Nephron progenitor cell (in vitro differentiated cells): ENCODE results near the gene TMEM243.

Experiments
- DNase-seq: peaks from one replicate; pipeline ENCODE4 v3.0.0; 2021
- H3K27ac Mint-ChIP-seq: 2 replicates; pipeline ENCODE4 v1.8.0; 2021; ENCODE audit warnings: mild to moderate bottlenecking, moderate library complexity, mixed read lengths
- H3K27me3 Mint-ChIP-seq: 2 replicates; pipeline ENCODE4 v1.8.0; 2021; ENCODE audit warnings: mild to moderate bottlenecking, low read depth, mixed read lengths; ENCODE audit not compliant: poor library complexity
- H3K36me3 Mint-ChIP-seq: 2 replicates; pipeline ENCODE4 v1.8.0; 2021; ENCODE audit warnings: low read depth, mixed read lengths
- H3K4me1 Mint-ChIP-seq: 2 replicates; pipeline ENCODE4 v1.8.0; 2021; ENCODE audit warnings: mixed read lengths
- H3K4me3 Mint-ChIP-seq: 2 replicates; pipeline ENCODE4 v1.8.0; 2021; ENCODE audit warnings: mild to moderate bottlenecking, moderate library complexity, mixed read lengths
- H3K9me3 Mint-ChIP-seq: 2 replicates; pipeline ENCODE4 v1.8.0; 2021; ENCODE audit warnings: mild to moderate bottlenecking, moderate library complexity, mixed read lengths
- TF ChIP-seq, protein P1 (sequence below): fragments of 200-600 bp; sonication (generic); IDR thresholded peaks from 2 replicates; pipeline ENCODE4 v1.5.0; 2021; ENCODE audit warnings: antibody characterized with exemption

The TMEM243 gene

DNA sequence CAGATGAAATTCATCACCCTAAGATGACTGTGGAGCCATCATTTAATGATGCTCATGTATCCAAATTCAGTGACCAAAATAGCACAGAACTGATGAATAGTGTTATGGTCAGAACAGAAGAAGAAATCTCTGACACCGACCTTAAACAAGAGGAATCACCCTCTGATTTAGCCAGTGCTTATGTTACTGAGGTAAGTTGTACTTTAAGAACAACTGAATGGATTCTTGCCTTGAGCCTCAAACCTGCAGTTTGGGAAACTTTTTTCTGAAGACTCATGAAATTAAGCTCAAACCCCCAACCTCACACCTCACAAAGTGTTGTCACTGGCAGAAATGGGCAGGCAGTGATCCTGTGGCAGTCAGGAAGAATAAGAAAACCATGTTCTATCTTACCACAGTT, 25.6 kb downstream of the TMEM243 start:
- Mint-ChIP-seq H3K36me3 (peaks cover 73% of the 10 kb centered on the region), H3K9me3 (no peaks in the 10 kb centered on the region), H3K4me3 (no peak overlapping the region), H3K27ac (no peak overlapping the region), H3K27me3 (no peaks in the 10 kb centered on the region), H3K4me1 (no peaks in the 10 kb centered on the region)
- TF ChIP-seq, protein P1, sequence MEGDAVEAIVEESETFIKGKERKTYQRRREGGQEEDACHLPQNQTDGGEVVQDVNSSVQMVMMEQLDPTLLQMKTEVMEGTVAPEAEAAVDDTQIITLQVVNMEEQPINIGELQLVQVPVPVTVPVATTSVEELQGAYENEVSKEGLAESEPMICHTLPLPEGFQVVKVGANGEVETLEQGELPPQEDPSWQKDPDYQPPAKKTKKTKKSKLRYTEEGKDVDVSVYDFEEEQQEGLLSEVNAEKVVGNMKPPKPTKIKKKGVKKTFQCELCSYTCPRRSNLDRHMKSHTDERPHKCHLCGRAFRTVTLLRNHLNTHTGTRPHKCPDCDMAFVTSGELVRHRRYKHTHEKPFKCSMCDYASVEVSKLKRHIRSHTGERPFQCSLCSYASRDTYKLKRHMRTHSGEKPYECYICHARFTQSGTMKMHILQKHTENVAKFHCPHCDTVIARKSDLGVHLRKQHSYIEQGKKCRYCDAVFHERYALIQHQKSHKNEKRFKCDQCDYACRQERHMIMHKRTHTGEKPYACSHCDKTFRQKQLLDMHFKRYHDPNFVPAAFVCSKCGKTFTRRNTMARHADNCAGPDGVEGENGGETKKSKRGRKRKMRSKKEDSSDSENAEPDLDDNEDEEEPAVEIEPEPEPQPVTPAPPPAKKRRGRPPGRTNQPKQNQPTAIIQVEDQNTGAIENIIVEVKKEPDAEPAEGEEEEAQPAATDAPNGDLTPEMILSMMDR, result no peak
- no peak for DNase-seq

DNA sequence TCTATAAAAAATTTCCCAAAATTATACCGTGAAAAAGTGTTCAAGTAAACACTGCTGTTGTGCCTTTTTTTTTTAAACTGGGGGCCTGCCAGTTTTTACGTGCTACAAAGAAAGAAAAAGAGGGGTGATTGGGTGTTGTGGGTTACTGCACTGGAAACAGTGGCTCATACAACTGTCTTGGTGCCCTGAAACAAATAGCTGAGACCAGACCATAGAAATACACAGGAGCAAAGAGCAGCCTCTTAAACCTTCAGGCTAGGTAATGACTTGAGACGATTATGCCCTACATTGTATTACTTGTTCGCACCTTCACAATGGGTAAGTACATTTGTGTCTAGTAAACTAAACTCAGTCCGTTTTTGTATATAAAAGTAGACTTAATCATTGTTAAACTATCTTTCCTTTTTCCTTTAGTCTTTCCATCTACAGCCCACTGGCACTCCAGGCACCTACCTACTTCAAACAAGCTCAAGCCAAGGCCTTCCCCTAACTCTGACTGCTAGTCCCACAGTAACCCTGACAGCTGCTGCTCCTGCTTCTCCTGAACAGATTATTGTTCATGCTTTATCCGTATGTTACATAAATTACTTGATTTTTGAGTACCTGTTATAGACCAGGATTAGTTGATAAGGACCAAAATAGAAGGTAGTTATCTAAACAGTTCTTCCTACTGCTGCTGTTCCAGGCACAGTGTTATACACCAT, 26.6 kb downstream of the TMEM243 start:
- Mint-ChIP-seq H3K4me3 (no peak overlapping the region), H3K36me3 (peaks cover 73% of the 10 kb centered on the region)

DNA sequence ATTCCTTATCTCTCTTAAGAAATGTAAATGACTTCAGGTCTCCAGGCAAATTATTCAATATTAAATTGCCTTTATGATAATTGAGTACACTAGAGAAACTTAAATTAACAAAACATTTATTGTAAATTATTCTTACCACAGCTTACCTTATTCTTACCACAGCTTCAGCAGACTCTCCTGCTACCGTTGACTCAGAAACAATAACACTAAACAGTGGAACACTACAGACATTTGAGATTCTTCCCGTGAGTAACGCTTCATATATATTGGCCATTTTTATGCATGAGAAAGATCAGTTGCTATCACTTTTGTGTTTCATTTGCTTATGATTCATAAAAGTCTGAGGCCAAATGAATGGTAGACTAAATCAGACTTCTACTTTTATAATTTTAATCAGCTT, 28.7 kb downstream of the TMEM243 start:
- H3K9me3 Mint-ChIP-seq, result no peaks in the 10 kb centered on the region
- DNase-seq, result no peak
- TF ChIP-seq, protein P1, result no peak
- peaks cover 71% of the 10 kb centered on the region for H3K36me3 Mint-ChIP-seq
- no peak overlapping the region for H3K27ac Mint-ChIP-seq
- no peaks in the 10 kb centered on the region for H3K4me1 Mint-ChIP-seq
- no peaks in the 10 kb centered on the region for H3K27me3 Mint-ChIP-seq
- no peak overlapping the region for H3K4me3 Mint-ChIP-seq

More for the DNA sequence above, 26.6 kb downstream of the TMEM243 start:
- Mint-ChIP-seq H3K4me1 (no peaks in the 10 kb centered on the region), H3K27me3 (no peaks in the 10 kb centered on the region), H3K27ac (peak overlapping the region; percentile 93), H3K9me3 (no peaks in the 10 kb centered on the region)
- no peak for DNase-seq
- TF ChIP-seq, protein P1, result no peak

DNA sequence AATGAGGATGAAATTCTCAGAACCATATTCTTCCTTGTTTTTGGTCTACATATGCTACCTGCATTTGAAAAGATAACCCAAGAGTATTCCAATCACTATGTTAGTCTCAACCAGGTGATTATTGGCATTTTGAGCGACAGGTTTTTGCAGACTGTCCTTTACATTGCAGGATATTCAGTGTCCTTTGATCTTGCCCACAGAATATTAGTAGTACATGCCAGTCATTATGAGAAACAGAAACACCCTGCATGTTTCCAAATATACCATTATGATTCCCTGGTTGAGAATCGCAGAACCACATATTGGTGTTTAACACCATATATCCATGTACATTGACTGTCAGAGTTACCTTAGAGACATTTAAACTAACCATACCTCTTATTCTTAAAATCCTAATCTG, 30.6 kb downstream of the TMEM243 start:
- no peak overlapping the region for H3K4me3 Mint-ChIP-seq
- DNase-seq, result no peak
- no peaks in the 10 kb centered on the region for H3K27me3 Mint-ChIP-seq
- TF ChIP-seq, protein P1, result no peak
- H3K36me3 Mint-ChIP-seq, result peaks cover 72% of the 10 kb centered on the region
- H3K9me3 Mint-ChIP-seq, result no peaks in the 10 kb centered on the region
- H3K4me1 Mint-ChIP-seq, result no peaks in the 10 kb centered on the region
- no peak overlapping the region for H3K27ac Mint-ChIP-seq

DNA sequence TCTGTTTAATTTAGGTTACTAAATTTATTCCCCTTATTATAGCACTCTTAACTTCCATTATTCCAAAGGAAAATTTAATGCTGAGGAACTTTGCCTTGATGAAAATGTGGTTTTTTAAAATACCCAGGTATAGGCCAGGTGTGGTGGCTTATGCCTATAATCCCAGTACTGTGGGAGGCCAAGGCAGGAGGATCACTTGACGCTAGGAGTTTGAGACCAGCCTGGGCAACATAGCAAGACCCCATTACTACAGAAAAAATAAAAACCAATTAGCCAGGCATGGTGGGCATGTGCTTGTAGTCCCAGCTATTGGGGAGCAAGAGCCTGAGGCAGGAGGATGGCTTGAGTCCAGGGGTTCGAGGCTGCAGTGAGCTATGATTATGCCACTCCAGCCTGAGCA, 32.4 kb downstream of the TMEM243 start:
- H3K4me3 Mint-ChIP-seq, result no peak overlapping the region
- no peaks in the 10 kb centered on the region for H3K9me3 Mint-ChIP-seq
- no peak overlapping the region for H3K27ac Mint-ChIP-seq
- no peaks in the 10 kb centered on the region for H3K27me3 Mint-ChIP-seq
- TF ChIP-seq, protein P1, result no peak
- no peaks in the 10 kb centered on the region for H3K4me1 Mint-ChIP-seq
- no peak for DNase-seq
- peaks cover 76% of the 10 kb centered on the region for H3K36me3 Mint-ChIP-seq

DNA sequence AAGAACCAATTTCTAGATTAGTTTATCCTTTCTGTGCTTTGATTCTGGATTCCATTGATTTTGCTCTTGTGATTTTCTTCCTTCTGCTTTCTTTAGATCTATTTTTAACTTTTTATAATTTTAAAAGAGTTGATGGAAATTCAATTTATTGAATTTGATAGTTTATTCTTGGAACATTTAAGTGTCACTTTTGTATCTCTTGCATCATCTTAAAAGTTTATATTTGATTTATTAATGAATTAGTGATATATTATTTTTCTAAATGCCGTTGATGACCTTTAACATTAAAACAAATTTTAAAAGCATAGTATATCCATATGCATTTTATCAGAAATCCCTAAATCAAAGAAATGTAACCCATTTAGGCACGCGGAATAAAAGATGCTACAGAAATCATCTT, 40.4 kb downstream of the TMEM243 start:
- Mint-ChIP-seq H3K36me3 (peaks cover 59% of the 10 kb centered on the region), H3K4me3 (no peak overlapping the region), H3K9me3 (no peaks in the 10 kb centered on the region), H3K27ac (no peak overlapping the region), H3K4me1 (no peaks in the 10 kb centered on the region), H3K27me3 (no peaks in the 10 kb centered on the region)
- TF ChIP-seq, protein P1, result no peak
- no peak for DNase-seq
